GM23248 (cell line): ENCODE results near the gene NKX1-2.

Experiments used
- EZH2 ChIP-seq: fragments of 200-600 bp; sonication (generic); IDR thresholded peaks from 2 replicates; pipeline ENCODE4 v1.6.1; 2018; ENCODE audit warnings: antibody characterized with exemption, mild to moderate bottlenecking; ENCODE audit not compliant: insufficient read depth, poor library complexity, severe bottlenecking
- EZH2phosphoT487 ChIP-seq: fragments of 200-600 bp; sonication (generic); IDR thresholded peaks from 2 replicates; pipeline ENCODE4 v1.6.1; 2018; ENCODE audit warnings: antibody characterized with exemption, moderate library complexity, mild to moderate bottlenecking, low read depth; ENCODE audit not compliant: insufficient read depth

DNA sequence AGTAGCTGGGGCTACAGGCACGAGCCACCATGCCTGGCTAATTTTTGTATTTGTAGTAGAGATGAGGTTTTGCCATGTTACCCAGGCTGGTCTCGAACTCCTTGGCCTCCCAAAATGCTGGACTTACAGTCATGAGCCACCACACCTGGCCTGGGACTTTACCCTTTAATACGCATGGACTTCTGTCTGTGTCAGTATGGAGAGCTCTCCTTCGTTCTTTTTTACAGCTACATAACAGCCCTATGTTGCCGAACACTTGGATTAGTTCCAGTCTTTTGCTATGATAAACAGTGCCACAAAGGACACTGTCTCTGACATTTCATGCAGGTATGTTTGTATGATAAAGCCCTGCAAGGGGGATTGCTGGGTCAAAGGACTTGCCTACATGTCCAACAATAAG, 20.3 kb downstream of the NKX1-2 start:
- TF ChIP-seq EZH2, result no peak
- TF ChIP-seq EZH2phosphoT487, result no peak
